NT2/D1 (cell line): ENCODE data around the gene THOC5.

Source experiments
- SUZ12 ChIP-seq: IDR thresholded peaks from 2 replicates; pipeline ENCODE4 v1.6.1; 2011; ENCODE audit not compliant: insufficient read length, insufficient read depth; ENCODE audit errors: extremely low read depth
- YY1 ChIP-seq: IDR thresholded peaks from 2 replicates; pipeline ENCODE4 v1.6.1; 2011; ENCODE audit not compliant: insufficient read length, insufficient read depth
- ZNF274 ChIP-seq: IDR thresholded peaks from 2 replicates; pipeline ENCODE4 v1.6.1; 2011; ENCODE audit warnings: mild to moderate bottlenecking, low read depth, low read length

GRCh38 chr22:29567338-29567737, 13.8 kb upstream of the THOC5 start:
- TF ChIP-seq ZNF274 (no peak), SUZ12 (no peak), YY1 (no peak)
